NOMO-1 (cell line): ENCODE measurements around the gene PKHD1.

Source experiments
- DNase-seq, 2 experiments: peaks; one replicate each; lab custom pipeline; 2025; ENCODE audit not compliant: unreplicated experiment in 2 of 2; lab: John Stamatoyannopoulos, UW

Gene PKHD1

DNA sequence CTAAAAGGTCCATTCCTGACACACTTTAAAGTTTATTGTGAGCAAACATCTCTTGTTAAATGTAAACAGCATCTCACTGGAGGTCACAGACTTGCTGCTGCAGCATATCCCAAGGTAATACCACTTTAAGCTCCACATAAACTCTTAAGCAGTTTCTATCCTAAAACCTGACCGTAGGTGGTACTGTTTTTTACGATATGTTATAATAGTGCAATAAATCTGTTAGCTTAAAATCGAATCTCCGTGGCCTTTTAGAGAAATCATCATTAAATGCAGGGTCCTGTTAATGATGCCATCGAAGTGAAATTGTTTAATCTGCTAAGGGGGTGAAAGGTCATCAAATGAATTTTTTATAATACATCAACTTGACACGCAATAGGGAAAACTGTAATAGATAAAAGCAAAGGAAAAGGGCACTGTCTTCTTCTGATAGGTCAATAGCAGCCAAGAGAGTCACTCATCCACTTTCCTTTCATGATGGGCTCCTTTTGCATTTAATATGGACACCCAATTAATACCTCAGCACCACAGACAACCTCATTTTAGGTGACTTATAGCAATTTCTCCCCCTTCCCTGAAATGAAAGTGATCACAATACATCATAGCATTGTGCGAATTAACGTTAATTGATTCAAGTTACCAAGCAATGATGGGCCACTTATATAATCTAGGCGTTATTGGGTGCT, 436.1 kb downstream of the PKHD1 start:
- no peak for DNase-seq

DNA sequence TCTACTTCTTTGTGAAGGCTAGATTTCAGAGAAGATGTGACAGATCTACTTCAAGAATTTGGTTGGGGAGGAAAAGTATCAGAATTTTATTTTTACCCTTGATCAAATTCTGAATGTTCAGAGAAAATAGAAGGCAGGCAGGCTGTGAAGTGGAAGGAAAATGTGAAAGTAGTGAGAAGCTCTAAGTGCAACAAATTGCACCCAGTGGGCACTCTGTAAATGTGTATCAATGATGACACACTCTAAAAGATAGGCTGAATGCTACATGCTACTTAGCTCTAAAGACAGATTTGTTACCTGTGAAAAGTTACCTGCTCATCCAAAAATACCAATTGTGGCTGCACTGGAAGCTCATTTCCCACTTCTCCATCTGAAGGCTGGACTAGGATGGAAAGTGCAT, 438.6 kb downstream of the PKHD1 start:
- no peak for DNase-seq

DNA sequence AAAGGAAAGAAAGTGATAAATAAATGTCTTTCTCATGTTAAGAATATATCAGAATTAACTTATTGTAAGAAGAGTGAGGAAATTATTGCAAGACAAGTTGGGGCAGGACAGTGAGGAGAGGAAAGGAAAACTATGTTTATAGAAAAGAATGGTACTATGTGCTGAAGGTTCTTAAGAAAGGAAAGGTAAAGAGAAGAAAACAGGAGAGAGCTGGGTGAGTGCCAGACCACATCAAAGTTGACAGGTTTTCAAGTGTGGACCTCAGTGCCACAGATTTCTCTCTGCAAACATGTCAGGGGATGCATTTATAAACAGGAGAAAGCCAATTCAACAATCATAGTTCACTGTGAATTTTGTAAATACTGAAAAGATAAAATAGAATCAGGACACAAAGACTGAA, 439.2 kb downstream of the PKHD1 start:
- DNase-seq, result no peak

GRCh38 chr6:51644426-51644825, 443.0 kb downstream of the PKHD1 start:
- DNase-seq, result no peak

DNA sequence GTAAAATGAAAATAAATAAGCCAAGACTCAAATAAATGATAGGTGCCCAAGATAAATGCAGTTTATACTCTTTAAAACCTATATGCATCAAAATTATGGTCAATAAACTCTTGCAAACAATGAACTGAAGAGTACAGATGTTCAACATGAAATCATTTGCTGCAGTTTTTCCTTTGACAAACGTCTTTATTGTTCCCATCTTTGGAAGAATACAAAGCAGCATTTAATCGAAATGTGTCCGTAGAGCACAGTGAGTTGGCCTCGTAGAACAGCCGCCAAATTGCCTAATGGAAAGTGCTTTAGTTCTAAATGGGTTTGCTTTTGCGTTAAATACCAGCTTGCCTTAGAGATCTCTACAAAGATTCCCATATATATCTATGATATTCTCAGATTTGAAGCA, 447.4 kb downstream of the PKHD1 start:
- DNase-seq, result no peak

- DNase-seq, result no peak
Observed at GRCh38 chr6:51633424-51633823, 454.0 kb downstream of the PKHD1 start.

DNA sequence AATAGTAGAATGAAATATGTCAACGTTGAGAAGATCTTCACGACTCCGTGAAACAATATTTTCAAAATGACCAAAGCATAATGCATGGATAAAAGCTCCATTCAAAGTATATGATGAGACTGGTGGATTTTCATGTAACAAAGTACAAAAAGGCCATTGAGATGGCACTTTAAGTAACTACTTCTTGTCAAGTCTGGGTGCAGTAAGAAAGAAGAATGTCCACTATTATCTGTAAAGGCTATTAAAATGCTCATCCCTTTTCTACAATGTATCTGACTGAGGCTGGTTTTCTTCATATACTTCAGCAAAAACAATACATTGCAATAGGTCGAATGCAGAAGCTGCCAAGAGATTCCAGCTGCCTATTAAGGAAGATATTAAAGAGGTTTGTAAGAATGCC, 457.4 kb downstream of the PKHD1 start:
- DNase-seq, result no peak

GRCh38 chr6:51626391-51626790, 461.0 kb downstream of the PKHD1 start:
- no peak for DNase-seq

DNA sequence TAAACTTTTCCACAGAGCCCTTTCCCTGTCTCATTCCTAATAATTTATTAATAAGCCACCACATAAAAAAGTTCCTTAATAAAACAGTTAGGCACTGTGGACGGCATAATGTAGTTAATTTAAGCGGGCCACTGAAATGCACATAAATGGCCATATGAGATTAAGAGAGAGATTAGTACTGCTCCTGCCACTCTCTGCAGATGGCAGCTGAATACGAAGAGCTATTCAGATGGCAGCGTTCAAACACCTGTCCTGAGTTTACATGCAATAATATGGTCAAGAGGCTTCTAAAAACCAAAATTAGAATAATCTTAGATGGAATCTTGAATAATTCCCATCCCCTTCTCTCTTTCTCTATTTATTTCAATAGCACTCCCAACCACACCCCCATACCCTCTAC, 461.8 kb downstream of the PKHD1 start:
- DNase-seq, result no peak

DNA sequence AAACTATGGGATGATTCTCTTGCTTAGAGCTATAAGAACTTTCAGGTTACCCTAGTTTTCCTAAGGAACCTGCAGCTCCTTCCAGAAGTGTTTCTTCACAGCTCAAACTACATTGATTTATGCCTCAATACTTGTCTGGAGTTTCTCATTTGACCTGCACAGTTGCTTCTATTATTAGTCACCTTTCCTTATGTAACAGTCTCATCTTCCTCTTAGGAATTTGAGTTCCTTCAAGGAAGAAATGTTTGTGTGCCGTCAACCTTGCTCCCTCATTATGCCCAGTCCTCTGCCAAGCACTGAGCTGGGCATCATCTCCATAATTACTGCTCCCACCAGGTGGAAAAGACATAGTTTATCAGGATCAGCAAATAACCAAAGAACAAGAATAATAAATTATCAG, 466.4 kb downstream of the PKHD1 start:
- DNase-seq, result no peak

GRCh38 chr6:51619042-51619799, 468.2 kb downstream of the PKHD1 start:
- no peak for DNase-seq

DNA sequence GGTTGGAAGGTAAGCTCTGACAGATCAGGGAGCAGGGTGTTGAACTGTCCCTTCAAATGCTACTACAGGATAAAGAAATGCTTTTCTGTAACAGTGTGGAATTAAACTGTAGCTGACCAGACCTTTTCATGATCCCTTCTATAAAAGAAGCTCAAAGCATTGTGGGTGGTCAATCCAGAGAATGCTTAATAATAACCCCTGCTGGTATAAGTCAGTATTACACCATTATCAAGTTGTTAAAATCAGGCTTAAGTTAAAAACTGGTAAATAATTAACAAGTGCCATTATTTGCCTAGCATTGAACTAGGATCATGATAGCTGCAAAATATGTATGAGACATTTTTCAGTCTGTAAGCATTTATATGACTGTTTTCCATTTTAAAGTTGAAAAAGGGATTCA, 468.9 kb downstream of the PKHD1 start:
- DNase-seq, result no peak

GRCh38 chr6:51617751-51618150, 469.7 kb downstream of the PKHD1 start:
- DNase-seq, result no peak

GRCh38 chr6:51616243-51616642, 471.2 kb downstream of the PKHD1 start:
- no peak for DNase-seq

DNA sequence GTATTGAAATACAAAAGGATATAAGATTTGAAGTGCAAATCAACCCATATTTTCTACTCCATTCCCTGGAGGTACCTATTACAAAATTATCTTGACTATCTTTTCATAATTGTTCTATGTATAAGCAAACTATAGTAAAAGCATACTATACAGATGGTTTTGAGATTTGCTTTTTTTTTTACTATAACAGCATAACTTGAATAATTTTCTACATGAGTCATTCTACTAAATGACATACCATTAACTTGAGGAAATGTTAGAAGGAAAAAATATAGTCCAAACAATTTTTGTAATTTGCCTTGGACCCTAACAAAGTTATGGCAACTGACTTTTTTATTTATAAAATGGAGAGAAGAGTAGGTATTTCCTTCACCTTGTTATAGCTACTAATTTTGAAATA, 472.7 kb downstream of the PKHD1 start:
- DNase-seq, result no peak

- no peak for DNase-seq
Observed at GRCh38 chr6:51613558-51613957, 473.9 kb downstream of the PKHD1 start.

- no peak for DNase-seq
Observed at GRCh38 chr6:51608932-51609331, 478.5 kb downstream of the PKHD1 start.

DNA sequence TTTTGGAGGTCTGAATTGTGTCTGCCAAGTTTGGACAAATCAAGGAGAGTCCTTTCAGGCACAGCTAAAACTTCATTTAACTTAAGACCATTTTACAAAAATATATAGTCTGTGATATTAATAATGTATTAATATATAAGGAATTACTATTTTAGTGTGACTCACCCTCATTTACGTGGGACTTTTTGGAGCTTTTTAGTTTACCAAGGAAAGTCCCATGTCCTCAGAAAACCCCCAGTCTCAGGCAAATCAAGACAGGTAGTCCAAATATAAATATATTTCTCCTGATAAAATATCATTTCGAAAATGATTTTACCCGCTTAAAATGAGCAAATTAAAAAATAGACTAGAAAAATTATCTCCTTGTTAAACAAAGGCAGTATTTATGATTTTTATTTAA, 479.0 kb downstream of the PKHD1 start:
- no peak for DNase-seq

- DNase-seq, result no peak
Observed at GRCh38 chr6:51600514-51600913, 486.9 kb downstream of the PKHD1 start.

GRCh38 chr6:51598171-51598570, 489.2 kb downstream of the PKHD1 start:
- DNase-seq, result no peak

GRCh38 chr6:51594981-51595380, 492.4 kb downstream of the PKHD1 start:
- no peak for DNase-seq

DNA sequence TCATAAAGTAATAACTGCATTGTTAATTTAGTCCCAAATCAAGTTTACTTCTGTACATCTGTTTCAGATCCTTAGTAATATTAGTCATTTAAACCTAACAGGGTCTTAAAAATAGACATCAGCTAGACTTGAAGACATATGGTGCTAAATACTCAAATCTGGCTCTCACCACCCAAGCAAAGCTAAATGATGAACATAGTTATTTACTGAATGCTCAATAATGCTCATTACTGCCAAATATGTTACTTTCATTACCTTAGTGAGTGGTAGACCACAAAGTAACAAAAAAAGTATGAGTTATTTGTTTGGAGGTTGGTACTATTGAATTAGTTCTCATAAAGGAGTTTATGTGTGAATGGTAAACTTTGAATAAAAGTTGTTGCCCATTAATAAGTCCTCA, 502.1 kb downstream of the PKHD1 start:
- no peak for DNase-seq

DNA sequence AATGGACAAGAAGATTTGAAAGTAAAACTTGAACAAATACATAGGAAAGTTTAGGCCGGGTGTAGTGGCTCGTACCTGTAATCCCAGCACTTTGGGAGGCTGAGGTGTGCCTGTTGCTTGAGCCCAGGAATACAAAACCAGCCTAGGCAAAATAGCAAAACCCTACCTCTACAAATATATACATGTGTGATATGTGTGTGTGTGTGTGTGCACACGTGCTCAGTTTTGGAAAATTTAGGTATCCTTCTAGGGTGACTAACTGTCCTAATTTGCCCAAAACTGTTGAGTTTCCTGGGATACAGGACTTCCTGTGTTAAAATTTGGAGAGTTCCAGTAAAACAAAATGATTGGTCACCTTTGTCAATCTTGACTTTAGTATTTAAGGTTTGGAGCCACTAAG, 503.2 kb downstream of the PKHD1 start:
- DNase-seq, result no peak
